ENCODE data around the gene GSN.

Gene GSN

GRCh38 chr9:121307976-121308375 lies 40.0 kb downstream of the GSN start:
- no peak for DNase-seq (ENCODE audit: extremely low read depth, insufficient read length)
- H3K36me3 ChIP-seq (ENCODE audit: control insufficient read depth, insufficient read depth, low read length) = no peaks in the 10 kb centered on the region
- no peak for TF ChIP-seq CTCF (IDR thresholded peaks at IDR 0.05; ENCODE audit: insufficient read depth, low read length, poor library complexity, severe bottlenecking)
- no peak overlapping the region for H3K4me3 ChIP-seq (replicated peaks; ENCODE audit: low read depth, low read length)
- no peaks in the 10 kb centered on the region for H3K27me3 ChIP-seq (replicated peaks; ENCODE audit: control insufficient read depth, insufficient read depth, low read length)

GRCh38 chr9:121308765-121309164 lies 40.8 kb downstream of the GSN start:
- H3K27me3 ChIP-seq (replicated peaks; ENCODE audit: control insufficient read depth, insufficient read depth, low read length) = no peaks in the 10 kb centered on the region
- no peak overlapping the region for H3K4me3 ChIP-seq (replicated peaks; ENCODE audit: low read depth, low read length)
- no peak for TF ChIP-seq CTCF (IDR thresholded peaks at IDR 0.05; ENCODE audit: insufficient read depth, low read length, poor library complexity, severe bottlenecking)
- H3K36me3 ChIP-seq (ENCODE audit: control insufficient read depth, insufficient read depth, low read length) = no peaks in the 10 kb centered on the region
- DNase-seq (ENCODE audit: extremely low read depth, insufficient read length) = no peak

GRCh38 chr9:121309171-121309570 lies 41.2 kb downstream of the GSN start:
- no peak for TF ChIP-seq CTCF (IDR thresholded peaks at IDR 0.05; ENCODE audit: insufficient read depth, low read length, poor library complexity, severe bottlenecking)
- H3K36me3 ChIP-seq (ENCODE audit: control insufficient read depth, insufficient read depth, low read length) = no peaks in the 10 kb centered on the region
- no peak overlapping the region for H3K4me3 ChIP-seq (replicated peaks; ENCODE audit: low read depth, low read length)
- no peaks in the 10 kb centered on the region for H3K27me3 ChIP-seq (replicated peaks; ENCODE audit: control insufficient read depth, insufficient read depth, low read length)
- DNase-seq (ENCODE audit: extremely low read depth, insufficient read length) = no peak

GRCh38 chr9:121309833-121310425 lies 42.0 kb downstream of the GSN start:
- Histone ChIP-seq H3K27me3 (replicated peaks; ENCODE audit: control insufficient read depth, insufficient read depth, low read length) (no peaks in the 10 kb centered on the region), H3K4me3 (replicated peaks; ENCODE audit: low read depth, low read length) (no peak overlapping the region), H3K36me3 (ENCODE audit: control insufficient read depth, insufficient read depth, low read length) (no peaks in the 10 kb centered on the region)
- DNase-seq (ENCODE audit: extremely low read depth, insufficient read length) = no peak
- no peak for TF ChIP-seq CTCF (IDR thresholded peaks at IDR 0.05; ENCODE audit: insufficient read depth, low read length, poor library complexity, severe bottlenecking)

- H3K27me3 ChIP-seq (replicated peaks; ENCODE audit: control insufficient read depth, insufficient read depth, low read length) = no peaks in the 10 kb centered on the region
- no peaks in the 10 kb centered on the region for H3K36me3 ChIP-seq (ENCODE audit: control insufficient read depth, insufficient read depth, low read length)
- no peak for TF ChIP-seq CTCF (IDR thresholded peaks at IDR 0.05; ENCODE audit: insufficient read depth, low read length, poor library complexity, severe bottlenecking)
- DNase-seq (ENCODE audit: extremely low read depth, insufficient read length) = no peak
- no peak overlapping the region for H3K4me3 ChIP-seq (replicated peaks; ENCODE audit: low read depth, low read length)
Observed at GRCh38 chr9:121310571-121310970, 42.6 kb downstream of the GSN start.

GRCh38 chr9:121312169-121312568 lies 44.2 kb downstream of the GSN start:
- no peak for DNase-seq (ENCODE audit: extremely low read depth, insufficient read length)
- TF ChIP-seq CTCF (IDR thresholded peaks at IDR 0.05; ENCODE audit: insufficient read depth, low read length, poor library complexity, severe bottlenecking) = no peak
- no peak overlapping the region for H3K4me3 ChIP-seq (replicated peaks; ENCODE audit: low read depth, low read length)
- no peaks in the 10 kb centered on the region for H3K36me3 ChIP-seq (ENCODE audit: control insufficient read depth, insufficient read depth, low read length)
- no peaks in the 10 kb centered on the region for H3K27me3 ChIP-seq (replicated peaks; ENCODE audit: control insufficient read depth, insufficient read depth, low read length)
